IMR-90 (cell line): ENCODE results near the gene MAGEA8. TPM values are rescaled to one million over a fixed set of nuclear protein-coding genes. Genes with fewer than 3 reads are reported as not detected.
"Not testable (repeated sequence)": the region's sequence is repeated elsewhere in the genome, so short reads cannot be mapped to it uniquely, and the experiment has no call there.

Experiments used
- ATAC-seq: fragments of 200-7000 bp; cut with Tn5 transposase; 2 replicates; pipeline ENCODE4 v1.9.1; 2020; ENCODE audit warnings: low read depth, mild to moderate bottlenecking, moderate library complexity
- BruUV-seq: library from RNA; stranded (reverse); fragments of 400-500 nt; replicated peaks from 2 replicates; lab custom pipeline; 2021; lab: Mats Ljungman, UMichigan
- CTCF ChIA-PET: fragments of 300-600 bp; formaldehyde crosslinking; extraction: SDS; loops from one replicate; lab custom pipeline; 2021; ENCODE audit warnings: antibody characterized with exemption; lab: Yijun Ruan, JAX
- POLR2A ChIA-PET: fragments of 300-600 bp; sonication (Branson Sonifier 250); formaldehyde crosslinking; loops from one replicate; lab custom pipeline; 2022; ENCODE audit warnings: antibody characterized with exemption; ENCODE audit not compliant: unreplicated experiment; lab: Charles Lee
- DNase-seq: peaks from one replicate; pipeline ENCODE4 v3.0.0; 2013
- H2AFZ ChIP-seq: replicated peaks from 2 replicates; pipeline ENCODE3; 2013; ENCODE audit warnings: low read length, mild to moderate bottlenecking; ENCODE audit not compliant: poor library complexity
- H2AK5ac ChIP-seq: 2 replicates; pipeline ENCODE4 v1.6.1; 2013; ENCODE audit warnings: low read depth, low read length, inconsistent platforms
- H2AK9ac ChIP-seq: replicated peaks from 2 replicates; pipeline ENCODE3; 2013; ENCODE audit warnings: mild to moderate bottlenecking, low read depth, low read length, moderate library complexity; ENCODE audit not compliant: poor library complexity
- H2BK120ac ChIP-seq: 2 replicates; pipeline ENCODE4 v1.6.1; 2013; ENCODE audit warnings: low read depth, low read length, inconsistent platforms
- H2BK15ac ChIP-seq: 3 replicates; pipeline ENCODE4 v1.6.1; 2013; ENCODE audit warnings: low read depth, low read length, inconsistent platforms
- H2BK20ac ChIP-seq: 2 replicates; pipeline ENCODE4 v1.6.1; 2013; ENCODE audit warnings: low read depth, mild to moderate bottlenecking, inconsistent platforms, low read length, moderate library complexity
- H2BK5ac ChIP-seq: 2 replicates; pipeline ENCODE4 v1.6.1; 2013; ENCODE audit warnings: mild to moderate bottlenecking, low read depth, low read length, inconsistent platforms; ENCODE audit not compliant: poor library complexity, severe bottlenecking
- H3K14ac ChIP-seq: replicated peaks from 2 replicates; pipeline ENCODE4 v1.6.1; 2013; ENCODE audit warnings: low read depth, low read length, inconsistent platforms
- H3K18ac ChIP-seq: 2 replicates; pipeline ENCODE4 v1.6.1; 2013; ENCODE audit warnings: low read depth, low read length, control low read depth
- H3K23ac ChIP-seq: 2 replicates; pipeline ENCODE4 v1.6.1; 2013; ENCODE audit warnings: low read depth, low read length, inconsistent platforms
- H3K27ac ChIP-seq: 2 replicates; pipeline ENCODE4 v1.5.1; 2013; ENCODE audit warnings: mild to moderate bottlenecking, control low read depth, low read length; ENCODE audit not compliant: insufficient read depth
- H3K27me3 ChIP-seq: 2 replicates; pipeline ENCODE4 v1.6.1; 2013; ENCODE audit warnings: low read length; ENCODE audit not compliant: control insufficient read depth, insufficient read depth
- H3K36me3 ChIP-seq: 2 replicates; pipeline ENCODE4 v1.6.1; 2013; ENCODE audit warnings: low read length, mixed read lengths; ENCODE audit not compliant: control insufficient read depth, insufficient read depth
- H3K4ac ChIP-seq: 2 replicates; pipeline ENCODE4 v1.6.1; 2013; ENCODE audit warnings: low read depth, low read length, inconsistent platforms
- H3K4me1 ChIP-seq: 2 replicates; pipeline ENCODE4 v1.6.1; 2013; ENCODE audit warnings: low read length, mixed read lengths; ENCODE audit not compliant: control insufficient read depth, insufficient read depth
- H3K4me2 ChIP-seq: 2 replicates; pipeline ENCODE4 v1.6.1; 2013; ENCODE audit warnings: low read depth, mild to moderate bottlenecking, control low read depth, low read length, moderate library complexity
- H3K4me3 ChIP-seq: 2 replicates; pipeline ENCODE4 v1.5.1; 2013; ENCODE audit warnings: low read depth, mild to moderate bottlenecking, control low read depth, low read length, moderate library complexity; ENCODE audit not compliant: insufficient read depth
- H3K56ac ChIP-seq: 2 replicates; pipeline ENCODE4 v1.6.1; 2013; ENCODE audit warnings: low read length, inconsistent platforms; ENCODE audit not compliant: insufficient read depth; ENCODE audit errors: extremely low read depth
- H3K79me1 ChIP-seq, 2 experiments: 2 replicates each; pipeline ENCODE4 v1.6.1; 2013; ENCODE audit warnings: low read length in 2 of 2, inconsistent platforms in 1 of 2, low read depth in 1 of 2
- H3K9ac ChIP-seq: 2 replicates; pipeline ENCODE4 v1.6.1; 2013; ENCODE audit warnings: low read depth, low read length, control low read depth
- H3K9me1 ChIP-seq: 2 replicates; pipeline ENCODE4 v1.6.1; 2013; ENCODE audit warnings: low read length, inconsistent platforms; ENCODE audit not compliant: insufficient read depth
- H3K9me3 ChIP-seq: 2 replicates; pipeline ENCODE4 v1.6.1; 2013; ENCODE audit warnings: low read length; ENCODE audit not compliant: control insufficient read depth, insufficient read depth
- H4K20me1 ChIP-seq: 2 replicates; pipeline ENCODE4 v1.6.1; 2013; ENCODE audit warnings: low read length, inconsistent platforms; ENCODE audit not compliant: insufficient read depth
- H4K5ac ChIP-seq: 2 replicates; pipeline ENCODE4 v1.6.1; 2013; ENCODE audit warnings: mild to moderate bottlenecking, low read depth, low read length, control low read depth
- H4K8ac ChIP-seq, 2 experiments: 2 replicates each; pipeline ENCODE4 v1.6.1; 2013; ENCODE audit warnings: low read depth in 2 of 2, low read length in 2 of 2, control low read depth in 1 of 2, inconsistent platforms in 1 of 2
- H4K91ac ChIP-seq: 2 replicates; pipeline ENCODE4 v1.6.1; 2013; ENCODE audit warnings: low read depth, low read length, inconsistent platforms; ENCODE audit not compliant: insufficient read depth
- WGBS, 2 experiments: methylation state at CpG; one replicate each; pipeline versions ENCODE4 v1.1.5 to v1.1.7; 2013; ENCODE audit warnings: missing lambda C conversion rate in 2 of 2; ENCODE audit not compliant: insufficient read length in 1 of 2; ENCODE audit errors: extremely low coverage in 2 of 2; 5-methylcytosine and 5-hydroxymethylcytosine counted together
- dilution Hi-C: fragments of 300-500 bp; cut with HindIII; formaldehyde crosslinking; loops from one replicate; pipeline ENCODE4 v1.14.3; 2018; ENCODE audit warnings: low sequenced_read_pairs; ENCODE audit not compliant: unreplicated experiment
- in situ Hi-C: fragments of 300-500 bp; cut with MboI; formaldehyde crosslinking; loops from 3 replicates; pipeline ENCODE4 v1.14.3; 2019; ENCODE audit warnings: low sequenced_read_pairs, inconsistent platforms, mixed read lengths
- intact Hi-C: fragments of 100-400 bp; cut with micrococcal nuclease; formaldehyde crosslinking; loops from 2 replicates; pipeline ENCODE4 v1.10.0; 2022
- polyA plus RNA-seq, 3 experiments: library from polyadenylated mRNA; depleted of rRNA; stranded (reverse); fragments of >200 nt; gene quantifications; 2 replicates each; pipeline ENCODE4 v1.2.3, GENCODE V29; 2012; ENCODE audit warnings: low replicate concordance in 1 of 3
- total RNA-seq: library from RNA; depleted of rRNA; stranded (reverse); fragments of >200 nt; gene quantifications from 2 replicates; pipeline ENCODE4 v1.2.3, GENCODE V29; 2012

The MAGEA8 gene
- total and polyA plus RNA-seq, 2 of the 4 experiments (the other 2 are of a cell fraction) = not detected

DNA sequence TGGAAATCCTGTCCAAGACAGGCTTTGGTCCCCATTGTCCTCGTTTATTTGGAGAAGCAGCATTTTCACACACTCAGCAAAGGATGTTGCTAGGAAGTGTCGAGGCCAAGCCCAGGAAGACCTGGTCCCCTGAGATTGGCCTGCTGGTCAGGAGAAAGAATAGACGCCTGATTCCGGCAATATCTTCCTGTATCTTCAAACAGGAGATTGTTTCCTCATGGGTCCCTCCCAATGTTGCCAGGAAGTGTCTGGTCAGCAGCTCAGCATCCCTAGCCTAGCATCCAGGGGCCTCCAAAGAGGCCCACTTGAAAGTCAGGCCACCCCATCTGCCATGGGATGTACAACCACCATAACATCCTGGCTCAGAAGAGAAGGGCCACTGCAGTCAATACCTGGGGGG, 50.4 kb downstream of the MAGEA8 start:
- H3K4me1 ChIP-seq, dilution Hi-C loops, H3K9me3 ChIP-seq, in situ Hi-C loops, H2AFZ ChIP-seq, POLR2A ChIA-PET, H4K5ac ChIP-seq, H2BK120ac ChIP-seq, BruUV-seq, H3K9me1 ChIP-seq, ATAC-seq, H2AK9ac ChIP-seq, H3K56ac ChIP-seq, H4K20me1 ChIP-seq, H2BK5ac ChIP-seq, H2BK15ac ChIP-seq, H3K23ac ChIP-seq, H3K4ac ChIP-seq, H4K8ac ChIP-seq, H3K27ac ChIP-seq, H3K4me2 ChIP-seq, H3K4me3 ChIP-seq, H3K14ac ChIP-seq, H3K9ac ChIP-seq, CTCF ChIA-PET, DNase-seq, H3K27me3 ChIP-seq, H4K91ac ChIP-seq, H2BK20ac ChIP-seq, H2AK5ac ChIP-seq, H3K36me3 ChIP-seq, H3K79me1 ChIP-seq, H3K18ac ChIP-seq: not testable (repeated sequence)
- intact Hi-C loops = loop anchor here (10.0 kb wide), 1 partner anchor 1053 kb away; the partner anchor contains the start of gene HMGB3
- WGBS, 2 experiments = no CpG with 5 or more reads among the region's 4 CpGs

DNA sequence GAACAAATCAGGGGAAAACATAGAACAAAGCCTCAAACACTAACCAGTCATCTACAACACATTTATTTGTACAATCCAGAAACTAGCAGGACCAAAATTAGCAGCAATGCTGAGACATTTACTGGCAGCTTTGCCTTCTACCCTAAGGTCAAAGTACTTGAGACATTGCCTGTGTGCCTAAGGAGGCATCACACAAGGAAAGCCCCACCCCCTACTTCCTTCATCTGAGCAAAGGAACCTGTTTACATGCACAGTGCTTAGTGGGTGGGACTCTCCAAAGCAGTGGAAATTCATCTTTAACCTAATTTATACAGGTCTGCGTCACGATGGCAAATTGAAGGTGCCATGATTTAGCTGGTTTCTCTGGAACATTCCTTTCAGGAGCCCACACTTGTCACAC, 51.2 kb downstream of the MAGEA8 start:
- H4K5ac ChIP-seq, H3K4me3 ChIP-seq, H3K23ac ChIP-seq, H2AFZ ChIP-seq, H4K8ac ChIP-seq, BruUV-seq, H3K27ac ChIP-seq, H3K9me3 ChIP-seq, H3K14ac ChIP-seq, H2AK9ac ChIP-seq, DNase-seq, H3K9me1 ChIP-seq, H2BK120ac ChIP-seq, H3K4me2 ChIP-seq, in situ Hi-C loops, H3K27me3 ChIP-seq, POLR2A ChIA-PET, H3K9ac ChIP-seq, H2BK15ac ChIP-seq, ATAC-seq, CTCF ChIA-PET, H3K56ac ChIP-seq, H3K36me3 ChIP-seq, H3K79me1 ChIP-seq, H2BK5ac ChIP-seq, H2BK20ac ChIP-seq, H3K4ac ChIP-seq, H2AK5ac ChIP-seq, H3K4me1 ChIP-seq, H4K20me1 ChIP-seq, H3K18ac ChIP-seq, H4K91ac ChIP-seq, dilution Hi-C loops: not testable (repeated sequence)
- intact Hi-C loops = loop anchor here (10.0 kb wide), 1 partner anchor 1053 kb away; the partner anchor contains the start of gene HMGB3
- WGBS, 2 experiments = no CpG with 5 or more reads among the region's 2 CpGs
